B cell (primary cell): ENCODE data around the gene PLXNB2.

Experiments used
- EZH2 ChIP-seq: IDR thresholded peaks from 2 replicates; pipeline ENCODE4 v1.6.1; 2012; ENCODE audit warnings: borderline replicate concordance, low read depth, mild to moderate bottlenecking, moderate library complexity, low read length; ENCODE audit not compliant: insufficient read depth, poor library complexity, severe bottlenecking
- TF ChIP-seq, protein P1 (sequence below): fragments of 200-600 bp; IDR thresholded peaks from one replicate; pipeline ENCODE4 v1.8.0; 2022; ENCODE audit warnings: antibody characterized with exemption, mild to moderate bottlenecking

DNA sequence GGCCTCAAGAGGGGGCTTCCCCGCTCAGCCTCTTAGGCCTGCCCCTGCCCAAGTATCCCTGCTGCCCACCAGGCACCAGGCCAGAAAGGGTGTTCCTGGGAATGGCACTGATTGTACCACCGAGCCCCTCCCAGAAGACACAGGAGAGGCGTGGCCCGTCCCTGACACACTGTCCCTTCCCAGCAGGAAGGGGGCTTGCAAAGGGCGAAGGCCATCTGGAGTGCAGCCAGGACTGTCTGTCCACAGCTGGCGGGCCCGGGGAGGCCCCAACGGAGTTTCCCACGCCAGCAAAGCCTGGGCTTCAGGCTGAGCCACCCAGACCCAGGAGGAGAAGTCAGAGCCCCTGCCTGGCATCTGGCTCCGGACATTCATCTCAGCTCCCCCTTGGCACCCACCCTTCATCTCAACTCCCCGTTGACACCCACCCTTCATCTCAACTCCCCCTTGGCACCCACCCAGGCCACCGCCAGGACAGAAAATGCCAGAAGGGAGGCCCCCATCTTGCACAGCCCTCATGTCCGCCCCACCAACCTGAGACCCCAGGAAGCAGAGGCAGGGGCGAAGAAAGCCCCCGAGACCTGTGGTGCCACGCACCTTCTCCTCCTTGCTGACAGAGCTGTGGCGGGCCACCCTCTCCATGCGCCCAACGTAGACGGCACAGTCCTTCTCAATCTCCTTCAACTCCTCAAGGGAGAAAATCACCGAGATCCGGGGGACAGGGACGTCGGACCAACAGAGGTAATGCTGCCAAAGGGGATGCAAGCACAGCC, 82.1 kb downstream of the PLXNB2 start:
- TF ChIP-seq, protein P1, sequence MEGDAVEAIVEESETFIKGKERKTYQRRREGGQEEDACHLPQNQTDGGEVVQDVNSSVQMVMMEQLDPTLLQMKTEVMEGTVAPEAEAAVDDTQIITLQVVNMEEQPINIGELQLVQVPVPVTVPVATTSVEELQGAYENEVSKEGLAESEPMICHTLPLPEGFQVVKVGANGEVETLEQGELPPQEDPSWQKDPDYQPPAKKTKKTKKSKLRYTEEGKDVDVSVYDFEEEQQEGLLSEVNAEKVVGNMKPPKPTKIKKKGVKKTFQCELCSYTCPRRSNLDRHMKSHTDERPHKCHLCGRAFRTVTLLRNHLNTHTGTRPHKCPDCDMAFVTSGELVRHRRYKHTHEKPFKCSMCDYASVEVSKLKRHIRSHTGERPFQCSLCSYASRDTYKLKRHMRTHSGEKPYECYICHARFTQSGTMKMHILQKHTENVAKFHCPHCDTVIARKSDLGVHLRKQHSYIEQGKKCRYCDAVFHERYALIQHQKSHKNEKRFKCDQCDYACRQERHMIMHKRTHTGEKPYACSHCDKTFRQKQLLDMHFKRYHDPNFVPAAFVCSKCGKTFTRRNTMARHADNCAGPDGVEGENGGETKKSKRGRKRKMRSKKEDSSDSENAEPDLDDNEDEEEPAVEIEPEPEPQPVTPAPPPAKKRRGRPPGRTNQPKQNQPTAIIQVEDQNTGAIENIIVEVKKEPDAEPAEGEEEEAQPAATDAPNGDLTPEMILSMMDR, result no peak
- TF ChIP-seq EZH2, result no peak
